ENCODE measurements around the gene CFAP119. TPM values are rescaled to one million over a fixed set of nuclear protein-coding genes. Genes with fewer than 3 reads are reported as not detected.
A peak's percentile ranks its signal among the peaks of the same experiment; 100 is the strongest.

Gene CFAP119
- polyA plus RNA-seq, 1 of the 3 experiments (the other 2 are of a cell fraction), result 28.4 TPM

GRCh38 chr16:30808146-30808545 lies 46.3 kb upstream of the CFAP119 start:
- Histone ChIP-seq H3K4me1 (ENCODE audit: control insufficient read depth in 1 of 2, insufficient read depth in 2 of 2, low read depth in 1 of 2, low read length in 1 of 2) (peaks cover 3 to 7% of the 10 kb centered on the region in 2 experiments; a peak in 1 of 4 replicates), H3K36me3 (replicated peaks in 1 of 2; ENCODE audit: control insufficient read depth in 1 of 2, insufficient read depth in 2 of 2, low read length in 1 of 2) (no peaks in the 10 kb centered on the region), H3K9me3 (no peaks in the 10 kb centered on the region), H3K27ac (ENCODE audit: low read depth in 2 of 2, low read length in 1 of 2) (no peak overlapping the region), H3K4me3 (ENCODE audit: low read depth in 2 of 2, low read length in 1 of 2) (no peak overlapping the region), H3F3A (replicated peaks; ENCODE audit: insufficient read depth) (peaks cover 6% of the 10 kb centered on the region), H2AFZ (ENCODE audit: low read depth) (no peak overlapping the region), H4K20me1 (ENCODE audit: insufficient read depth) (no peaks in the 10 kb centered on the region), H3K9ac (no peak overlapping the region), H3K9me2 (no peaks in the 10 kb centered on the region), H3K79me2 (ENCODE audit: insufficient read depth) (no peaks in the 10 kb centered on the region), H3K27me3 (ENCODE audit: insufficient read depth) (no peaks in the 10 kb centered on the region), H3K4me2 (no peak overlapping the region)
- CTCF ChIA-PET, result no interaction called here
- TF ChIP-seq NFIC (IDR thresholded peaks at IDR 0.05; ENCODE audit: borderline replicate concordance), result no peak
- no peak for TF ChIP-seq NRF1 (IDR thresholded peaks at IDR 0.05; ENCODE audit: low read depth, low read length)
- TF ChIP-seq RXRA (IDR thresholded peaks at IDR 0.05; ENCODE audit: borderline replicate concordance, low read depth), result no peak
- no peak for TF ChIP-seq SMC3 (IDR thresholded peaks at IDR 0.05; ENCODE audit: low read depth, low read length)
- no peak for TF ChIP-seq ELF1 (IDR thresholded peaks at IDR 0.05)
- no peak for TF ChIP-seq MAX (IDR thresholded peaks at IDR 0.05; ENCODE audit: low read depth)
- TF ChIP-seq TCF12 (IDR thresholded peaks at IDR 0.05), result no peak
- no peak for TF ChIP-seq RAD21 (IDR thresholded peaks at IDR 0.05; ENCODE audit: low read length)
- TF ChIP-seq RFX5 (IDR thresholded peaks at IDR 0.05; ENCODE audit: low read length), result no peak
- no peak for TF ChIP-seq POLR2AphosphoS5 (IDR thresholded peaks at IDR 0.05; ENCODE audit: low read depth, low read length)
- no peak for TF ChIP-seq TEAD4 (IDR thresholded peaks at IDR 0.05; ENCODE audit: borderline replicate concordance, insufficient read depth)
- POLR2A ChIA-PET, result interaction anchor here (1.2 kb wide), 1 partner anchor 127 kb away, joined by 3 read pairs; no protein-coding TSS in a partner anchor
- no peak for DNase-seq
- 99% methylated on average over 5 of the region's 5 CpGs for WGBS (ENCODE audit: low lambda C conversion rate)

GRCh38 chr16:30805370-30806169 lies 43.7 kb upstream of the CFAP119 start:
- ChIA-PET CTCF (interaction anchor here (0.9 to 3.1 kb wide), 11 partner anchors 8 to 137 kb away, joined by 3 to 20 read pairs (median 4); partner anchors contain the start of gene ZNF629), POLR2A (interaction anchor here (0.5 to 2.9 kb wide), 20 partner anchors 9 to 269 kb away, joined by 3 to 128 read pairs (median 4); partner anchors contain the start of genes ZNF629, ZNF646 and ZNF668)
- H2AFZ ChIP-seq (ENCODE audit: low read depth), result peak overlapping the region; percentile 99
- H3F3A ChIP-seq (replicated peaks; ENCODE audit: insufficient read depth), result peaks cover 6% of the 10 kb centered on the region
- H3K4me3 ChIP-seq (ENCODE audit: low read depth in 2 of 2, low read length in 1 of 2), result peak overlapping the region; percentile 69 to 77
- H3K4me1 ChIP-seq (ENCODE audit: control insufficient read depth in 1 of 2, insufficient read depth in 2 of 2, low read depth in 1 of 2, low read length in 1 of 2), result peaks cover 3 to 7% of the 10 kb centered on the region in 2 experiments; a peak in 1 of 4 replicates
- H3K36me3 ChIP-seq (replicated peaks in 1 of 2; ENCODE audit: control insufficient read depth in 1 of 2, insufficient read depth in 2 of 2, low read length in 1 of 2), result no peaks in the 10 kb centered on the region
- H4K20me1 ChIP-seq (ENCODE audit: insufficient read depth), result no peaks in the 10 kb centered on the region
- H3K9ac ChIP-seq, result peak overlapping the region; percentile 94
- H3K9me3 ChIP-seq, result no peaks in the 10 kb centered on the region
- peak overlapping the region; percentile 88 for H3K4me2 ChIP-seq
- 5% methylated on average over 13 of the region's 62 CpGs for WGBS (ENCODE audit: low lambda C conversion rate)
- peak; percentile 96 for DNase-seq
- H3K9me2 ChIP-seq, result no peaks in the 10 kb centered on the region
- no peaks in the 10 kb centered on the region for H3K27me3 ChIP-seq (ENCODE audit: insufficient read depth)
- peak overlapping the region; percentile 82 to 89 for H3K27ac ChIP-seq (ENCODE audit: low read depth in 2 of 2, low read length in 1 of 2)
- H3K79me2 ChIP-seq (ENCODE audit: insufficient read depth), result no peaks in the 10 kb centered on the region
- TF ChIP-seq MAX (IDR thresholded peaks at IDR 0.05; ENCODE audit: low read depth) (peak; percentile 86), YY1 (IDR thresholded peaks at IDR 0.05; ENCODE audit: low read depth) (peak; percentile 79), IRF3 (IDR thresholded peaks at IDR 0.05; ENCODE audit: low read depth, low read length) (no peak), CHD2 (IDR thresholded peaks at IDR 0.05; ENCODE audit: low read length, partially characterized antibody) (peak; percentile 74), POLR2AphosphoS5 (IDR thresholded peaks at IDR 0.05; ENCODE audit: low read depth, low read length) (peak; percentile 93), SIN3A (IDR thresholded peaks at IDR 0.05; ENCODE audit: borderline replicate concordance, low read depth, low read length) (peak; percentile 83; the same call in 1 of the 2 replicates), EZH2phosphoT487 (IDR thresholded peaks at IDR 0.05; ENCODE audit: borderline replicate concordance, low read depth) (no peak), TAF1 (IDR thresholded peaks at IDR 0.05; ENCODE audit: borderline replicate concordance, low read depth, low read length) (peak; percentile 98), ELF1 (IDR thresholded peaks at IDR 0.05) (peak; percentile 93), USF1 (IDR thresholded peaks at IDR 0.05; ENCODE audit: borderline replicate concordance, low read depth) (no peak), NRF1 (IDR thresholded peaks at IDR 0.05; ENCODE audit: low read depth, low read length) (no peak), MXI1 (IDR thresholded peaks at IDR 0.05; ENCODE audit: low read depth, low read length) (peak; percentile 87), TCF12 (IDR thresholded peaks at IDR 0.05) (0 out of 2 replicates have a peak, but pooled peaks have one; percentile 4), REST (IDR thresholded peaks at IDR 0.05; ENCODE audit: low read depth, low read length) (peak; percentile 75; the same call in 1 of the 2 replicates)

All from SK-N-SH (cell line).